Motor neuron (in vitro differentiated cells): ENCODE measurements around the gene MAP1B. TPM values are rescaled to one million over a fixed set of nuclear protein-coding genes. Genes with fewer than 3 reads are reported as not detected.
A peak's percentile ranks its signal among the peaks of the same experiment; 100 is the strongest.

Experiments used
- ATAC-seq, 8 experiments: fragments of 200-7000 bp; cut with Tn5 transposase; replicated peaks in 6 of 8; 2 replicates each; pipeline ENCODE4 v1.8.0; 2021; ENCODE audit warnings: mild to moderate bottlenecking in 8 of 8, moderate library complexity in 8 of 8
- H3K27ac ChIP-seq, 2 donors: fragments of 250-450 bp; sonication (Bioruptor Pico); 2 replicates each; pipeline ENCODE4 v1.9.0; 2021; ENCODE audit warnings: antibody characterized with exemption in 2 of 2, mild to moderate bottlenecking in 2 of 2, moderate library complexity in 1 of 2
- H3K4me1 ChIP-seq, 2 donors: fragments of 250-450 bp; sonication (Bioruptor Pico); replicated peaks in 1 of 2; 2 replicates each; pipeline ENCODE4 v1.6.1; 2021; ENCODE audit warnings: antibody characterized with exemption in 2 of 2, mild to moderate bottlenecking in 2 of 2, moderate library complexity in 1 of 2
- H3K4me3 ChIP-seq, 5 donors: fragments of 250-450 bp; sonication (Bioruptor Pico); 2 replicates each; pipeline ENCODE4 v1.9.0; 2021; ENCODE audit warnings: antibody characterized with exemption in 5 of 5, mild to moderate bottlenecking in 5 of 5, moderate library complexity in 4 of 5
- WGBS, 10 experiments: fragments of 450-650 bp; shearing (Covaris generic); methylation state at CpG; one replicate each; pipeline ENCODE4 v1.0.0; 2022; 5-methylcytosine and 5-hydroxymethylcytosine counted together
- in situ Hi-C, 9 experiments: fragments of 400-800 bp; cut with MboI; loops; one replicate each; pipeline ENCODE4 v1.15.0; 2021; ENCODE audit warnings: low sequenced_read_pairs in 9 of 9, low pct_unique_long_range_greater_than_20kb in 2 of 9; ENCODE audit not compliant: unreplicated experiment in 9 of 9
- total RNA-seq, 8 experiments: library from RNA; unstranded; fragments of 300-600 nt; gene quantifications; 2 replicates each; pipeline versions ENCODE4 v1.2.3 to v1.2.4, GENCODE V29; 2022

The MAP1B gene
- total RNA-seq, 8 experiments from 2014 or later, result 36.3 to 576 (median 371) TPM

- H3K4me1 ChIP-seq, result no peaks in the 10 kb centered on the region
- WGBS, 10 experiments, result 89 to 100% (median 100%) methylated on average over 1 to 3 of the region's 3 CpGs; no CpG with 5 or more reads in 1 of the 10 experiments
- in situ Hi-C loops, result no loop called here
- no peak for ATAC-seq
- H3K27ac ChIP-seq, result no peak overlapping the region
- no peak overlapping the region for H3K4me3 ChIP-seq
Measured at GRCh38 chr5:72255237-72255636, 148.0 kb downstream of the MAP1B start.

- WGBS, 10 experiments, result 83 to 100% (median 96%) methylated on average over 1 to 2 of the region's 2 CpGs; no CpG with 5 or more reads in 2 of the 10 experiments
- ATAC-seq, result no peak
- in situ Hi-C loops, result no loop called here
- no peaks in the 10 kb centered on the region for H3K4me1 ChIP-seq
- H3K4me3 ChIP-seq, result no peak overlapping the region
- H3K27ac ChIP-seq, result no peak overlapping the region
Measured at GRCh38 chr5:72255670-72256069, 148.4 kb downstream of the MAP1B start.

GRCh38 chr5:72256536-72256935 is 149.3 kb downstream of the MAP1B start:
- WGBS, 10 experiments, result 65 to 100% (median 76%) methylated on average over 2 of the region's 2 CpGs; no CpG with 5 or more reads in 4 of the 10 experiments
- no peaks in the 10 kb centered on the region for H3K4me1 ChIP-seq
- no peak overlapping the region for H3K4me3 ChIP-seq
- ATAC-seq, result peak in 3 of 8 experiments; percentile 38 to 70 (median 67)
- peak overlapping the region in 1 of 2 donors; percentile 33 for H3K27ac ChIP-seq
- in situ Hi-C loops, result no loop called here

Other genes starting within 250 kb of the MAP1B start
- gene MRPS27, start 212.8 kb downstream of the MAP1B start, total RNA-seq, result 10 to 100 TPM; 37.5 to 93.7 (median 48.1) TPM
- gene PTCD2, start 212.9 kb downstream of the MAP1B start, total RNA-seq, result 10 to 100 TPM in 3 of 8 experiments, 1 to 10 TPM in 5; 4.8 to 20.6 (median 8.5) TPM